GM12878 (cell line): Measurements from ENCODE around the gene RPS26.

Experiments
- CEBPB ChIP-seq, 2 experiments: fragments of 150-350 bp in 1 of 2; IDR thresholded peaks; 2 replicates each; pipeline ENCODE4 v1.6.1; 2012 to 2014; ENCODE audit warnings: low read depth in 2 of 2, low read length in 2 of 2, borderline replicate concordance in 1 of 2, inconsistent platforms in 1 of 2
- ESRRA ChIP-seq: IDR thresholded peaks from 2 replicates; pipeline ENCODE4 v1.6.1; 2012; ENCODE audit warnings: mild to moderate bottlenecking, low read length, improper control_type of control experiment
- FOXM1 ChIP-seq: IDR thresholded peaks from 2 replicates; pipeline ENCODE4 v1.6.1; 2012; ENCODE audit warnings: low read depth, mild to moderate bottlenecking, inconsistent platforms, low read length, moderate library complexity
- POLR2AphosphoS5 ChIP-seq: IDR thresholded peaks from 2 replicates; pipeline ENCODE4 v1.6.1; 2011; ENCODE audit warnings: mild to moderate bottlenecking, low read length, inconsistent platforms
- RAD21 ChIP-seq: IDR thresholded peaks from 2 replicates; pipeline ENCODE4 v1.6.1; 2011; ENCODE audit warnings: mild to moderate bottlenecking, low read depth, low read length, moderate library complexity; ENCODE audit not compliant: insufficient read depth
- TAF1 ChIP-seq: IDR thresholded peaks from 2 replicates; pipeline ENCODE4 v1.6.1; 2011; ENCODE audit warnings: mild to moderate bottlenecking, low read depth, low read length, borderline replicate concordance
- TARDBP ChIP-seq: IDR thresholded peaks from 2 replicates; pipeline ENCODE4 v1.6.1; 2016; ENCODE audit warnings: borderline replicate concordance
- TCF12 ChIP-seq: IDR thresholded peaks from 2 replicates; pipeline ENCODE4 v1.6.1; 2011; ENCODE audit warnings: low read depth, mild to moderate bottlenecking, low read length
- ZNF207 ChIP-seq: fragments of 450-650 bp; IDR thresholded peaks from 2 replicates; pipeline ENCODE4 v1.6.1; 2014; ENCODE audit warnings: antibody characterized with exemption, mild to moderate bottlenecking, borderline replicate concordance
- TF ChIP-seq, protein P1 (sequence below), 3 experiments: IDR thresholded peaks in 2 of 3; conservative IDR thresholded peaks in 1 of 3; 2 replicates each; pipeline ENCODE4 v1.5.1; 2011; ENCODE audit warnings: low read depth in 3 of 3, low read length in 3 of 3, mild to moderate bottlenecking in 3 of 3, control low read depth in 2 of 3, moderate library complexity in 2 of 3, inconsistent platforms in 1 of 3, mixed read lengths in 1 of 3; ENCODE audit not compliant: control insufficient read depth in 2 of 3, insufficient read depth in 1 of 3; ENCODE audit errors: extremely low read depth in 1 of 3

DNA sequence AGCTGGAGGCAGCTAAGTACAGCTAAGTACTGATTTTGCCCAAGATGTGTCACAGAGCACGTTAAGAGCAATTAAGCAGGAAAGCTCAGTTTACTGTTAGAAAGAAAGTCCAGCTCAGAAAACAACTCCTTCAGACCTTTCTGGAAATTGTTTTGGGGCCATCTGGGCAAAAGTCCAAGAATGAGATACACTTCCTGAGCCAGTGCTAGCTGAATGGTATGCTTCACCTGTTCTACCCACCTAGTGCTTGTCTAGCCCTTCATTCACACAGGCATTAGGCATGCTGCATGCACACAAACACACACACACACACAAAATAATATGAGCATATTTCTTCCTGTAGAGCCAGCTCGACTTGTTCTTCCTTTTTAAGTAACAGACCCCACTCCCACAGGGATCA is 27.5 kb upstream of the RPS26 start:
- TF ChIP-seq, protein P1, sequence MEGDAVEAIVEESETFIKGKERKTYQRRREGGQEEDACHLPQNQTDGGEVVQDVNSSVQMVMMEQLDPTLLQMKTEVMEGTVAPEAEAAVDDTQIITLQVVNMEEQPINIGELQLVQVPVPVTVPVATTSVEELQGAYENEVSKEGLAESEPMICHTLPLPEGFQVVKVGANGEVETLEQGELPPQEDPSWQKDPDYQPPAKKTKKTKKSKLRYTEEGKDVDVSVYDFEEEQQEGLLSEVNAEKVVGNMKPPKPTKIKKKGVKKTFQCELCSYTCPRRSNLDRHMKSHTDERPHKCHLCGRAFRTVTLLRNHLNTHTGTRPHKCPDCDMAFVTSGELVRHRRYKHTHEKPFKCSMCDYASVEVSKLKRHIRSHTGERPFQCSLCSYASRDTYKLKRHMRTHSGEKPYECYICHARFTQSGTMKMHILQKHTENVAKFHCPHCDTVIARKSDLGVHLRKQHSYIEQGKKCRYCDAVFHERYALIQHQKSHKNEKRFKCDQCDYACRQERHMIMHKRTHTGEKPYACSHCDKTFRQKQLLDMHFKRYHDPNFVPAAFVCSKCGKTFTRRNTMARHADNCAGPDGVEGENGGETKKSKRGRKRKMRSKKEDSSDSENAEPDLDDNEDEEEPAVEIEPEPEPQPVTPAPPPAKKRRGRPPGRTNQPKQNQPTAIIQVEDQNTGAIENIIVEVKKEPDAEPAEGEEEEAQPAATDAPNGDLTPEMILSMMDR (IDR thresholded peaks at IDR 0.05 in 2 of 3, conservative IDR thresholded peaks at IDR 0.05 in 1 of 3; ENCODE audit: control insufficient read depth in 2 of 3, extremely low read depth in 1 of 3, insufficient read depth in 1 of 3, low read depth in 3 of 3, low read length in 3 of 3) = no peak
- no peak for TF ChIP-seq FOXM1
- no peak for TF ChIP-seq RAD21
- no peak for TF ChIP-seq POLR2AphosphoS5
- TF ChIP-seq CEBPB (IDR thresholded peaks at IDR 0.05; ENCODE audit: borderline replicate concordance in 1 of 2, low read depth in 2 of 2, low read length in 2 of 2) = no peak
- TF ChIP-seq TARDBP = no peak
- TF ChIP-seq ESRRA = no peak
- no peak for TF ChIP-seq TAF1
- no peak for TF ChIP-seq ZNF207
- TF ChIP-seq TCF12 = no peak
